ENCODE results near the gene NUDT3.
A peak's percentile ranks its signal among the peaks of the same experiment; 100 is the strongest.

Gene NUDT3

DNA sequence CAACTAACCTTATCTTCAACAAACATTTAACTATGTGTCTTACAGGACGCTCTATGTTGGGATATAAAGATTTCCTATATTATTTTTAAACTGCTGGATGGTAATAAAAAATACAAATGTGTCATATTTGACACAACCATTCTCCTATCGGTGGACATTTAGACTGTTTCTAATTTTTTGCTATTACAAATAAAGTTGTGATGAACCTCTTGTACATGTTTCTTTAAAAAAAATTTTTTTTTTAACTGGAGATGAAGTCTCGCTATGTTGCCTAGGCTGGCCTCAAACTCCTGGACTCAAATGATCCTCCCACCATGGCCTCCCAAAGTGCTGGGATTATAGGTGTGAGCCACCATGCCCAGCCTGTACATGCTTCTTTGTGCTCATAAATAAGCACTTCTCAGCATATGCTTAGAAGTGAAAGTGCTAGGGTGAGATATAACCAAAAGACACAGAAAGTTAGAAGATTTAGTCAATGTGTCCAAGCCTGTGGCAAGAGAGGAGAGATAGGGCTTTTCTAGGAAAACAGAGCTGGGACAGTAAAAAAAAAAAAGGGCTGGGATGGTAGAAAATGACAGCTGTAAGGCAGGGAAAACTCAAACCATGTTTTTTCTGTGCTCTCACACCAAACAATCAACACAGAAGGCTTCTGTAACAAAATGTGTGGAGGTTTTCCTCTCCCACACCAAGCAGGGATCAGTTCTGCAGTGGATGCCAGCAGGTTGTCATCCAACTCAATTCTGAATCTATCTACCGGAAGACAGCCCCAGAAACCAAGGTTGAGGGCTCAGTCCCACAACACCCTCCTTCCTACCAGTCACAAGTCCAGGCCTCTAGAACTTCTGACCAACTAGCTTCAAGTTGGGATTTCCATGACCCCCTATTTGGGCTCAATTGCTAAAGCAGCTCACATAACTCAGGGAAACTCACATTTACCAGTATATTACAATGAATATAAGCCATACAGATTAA is 73.7 kb downstream of the NUDT3 start:
- ATAC-seq: no peak

DNA sequence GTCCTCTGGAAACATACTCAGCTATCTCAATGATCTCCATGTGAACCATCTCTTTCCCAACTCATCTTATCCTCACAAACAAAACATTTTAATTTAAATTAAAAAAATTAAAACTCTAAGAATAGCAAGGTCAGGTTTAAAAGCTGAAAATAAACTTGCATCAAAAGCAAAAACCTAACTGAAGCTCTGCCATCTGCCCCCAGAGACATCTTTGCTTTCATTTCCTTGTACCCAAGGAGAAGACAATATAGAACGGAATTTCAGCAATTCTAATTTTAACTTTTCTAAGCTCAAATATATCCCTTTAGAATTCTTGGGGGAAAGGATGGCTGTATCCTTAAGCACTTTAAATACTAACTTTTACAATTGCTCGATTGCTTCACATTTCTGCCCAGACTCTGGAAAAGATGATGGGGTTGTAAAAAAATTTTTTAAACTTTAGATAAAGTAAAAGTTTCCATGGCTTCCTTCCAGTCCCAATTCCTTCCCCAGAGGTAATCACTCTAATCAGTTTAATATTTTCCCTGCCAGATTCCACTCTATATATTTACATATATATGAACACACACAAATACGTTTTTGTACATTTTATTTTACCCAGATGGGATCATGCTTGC is 74.5 kb downstream of the NUDT3 start:
- no peak for ATAC-seq

DNA sequence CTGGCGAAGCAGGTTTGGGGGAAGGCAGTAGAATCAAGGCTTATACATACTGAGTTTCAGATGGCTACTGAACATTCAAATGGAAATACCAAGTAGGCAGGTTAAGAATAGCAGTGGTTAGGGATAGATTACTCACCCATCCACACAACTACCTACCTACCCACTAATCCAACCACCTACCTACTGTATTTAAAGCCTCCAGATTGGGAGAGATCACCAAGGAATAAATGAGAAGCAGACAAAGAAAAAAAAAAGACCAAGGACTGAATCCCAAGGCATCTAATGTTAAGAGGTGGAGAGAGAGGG is 75.3 kb downstream of the NUDT3 start:
- ATAC-seq: peak in 1 of 2 donors; percentile 45

DNA sequence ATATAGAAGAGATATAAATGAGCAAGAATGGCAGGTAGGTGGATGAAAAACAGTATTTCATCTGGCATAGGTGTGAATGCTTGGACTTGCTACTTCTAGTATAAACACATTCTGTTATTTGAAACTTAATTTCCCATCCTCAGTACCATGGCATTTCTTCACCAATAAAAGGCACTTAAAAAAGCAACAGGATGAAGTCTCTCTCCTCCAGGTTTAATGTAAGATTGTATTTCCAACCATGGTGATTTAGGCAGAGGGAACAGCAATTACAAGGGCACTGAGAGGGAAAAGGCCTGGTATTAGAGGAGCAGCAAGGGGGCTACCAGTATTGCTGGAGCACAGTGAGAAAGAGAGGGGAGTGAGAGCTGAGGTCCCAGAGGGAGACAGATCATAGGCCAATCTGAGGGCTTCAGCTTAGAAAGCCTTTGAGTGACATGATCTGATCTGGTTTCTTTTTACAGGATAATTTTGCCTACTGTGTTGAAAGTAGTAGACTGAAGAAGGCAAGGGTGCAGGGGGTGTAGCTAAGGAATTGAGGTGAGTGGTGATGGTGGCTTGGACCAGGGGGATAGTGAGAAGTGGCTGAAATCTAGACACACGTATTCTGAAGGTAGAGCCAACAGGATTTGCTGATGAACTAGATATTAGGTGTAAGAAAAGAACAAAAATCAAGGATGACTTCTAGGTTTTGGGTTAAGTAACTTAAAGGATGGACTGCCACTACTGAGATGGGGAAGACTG is 75.9 kb downstream of the NUDT3 start:
- no peak for ATAC-seq

DNA sequence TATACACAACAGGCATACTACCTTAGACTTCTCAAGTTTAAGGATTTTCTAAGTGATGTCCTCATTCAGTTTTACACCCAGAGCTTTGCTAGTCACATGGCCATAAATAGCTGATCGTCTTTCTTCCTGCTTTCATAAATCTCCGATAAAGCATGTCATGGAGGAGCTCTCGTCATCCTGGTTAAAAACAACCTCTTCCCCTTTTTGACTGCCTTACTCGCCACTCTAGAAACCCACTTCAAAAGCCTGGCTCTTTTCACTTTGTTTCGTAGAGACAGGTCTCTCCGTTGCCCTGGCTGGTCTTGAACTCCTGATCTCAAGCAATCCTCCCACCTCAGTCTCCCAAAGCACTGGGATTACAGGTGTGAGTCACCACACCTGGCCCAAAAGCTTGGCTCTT is 76.7 kb downstream of the NUDT3 start:
- peak; percentile 36 to 46 for ATAC-seq

DNA sequence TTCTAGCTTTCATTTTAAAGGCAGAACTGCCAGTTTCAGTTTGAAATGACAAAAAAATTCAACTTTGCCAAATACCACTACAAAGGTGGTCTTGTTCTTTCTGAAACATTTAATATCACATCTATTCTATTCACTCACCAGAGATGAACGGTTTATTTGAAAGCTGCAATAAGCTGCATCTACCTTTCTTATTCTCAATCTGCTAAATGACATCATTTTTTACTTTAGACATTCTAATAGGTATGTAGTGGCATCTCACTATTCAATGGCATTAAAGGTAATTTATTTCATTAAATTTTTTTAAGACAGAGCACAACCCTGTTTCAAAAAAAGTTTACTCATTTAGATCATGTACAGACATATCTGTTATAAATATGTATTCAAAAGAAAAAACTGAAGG is 77.2 kb downstream of the NUDT3 start:
- ATAC-seq: no peak

DNA sequence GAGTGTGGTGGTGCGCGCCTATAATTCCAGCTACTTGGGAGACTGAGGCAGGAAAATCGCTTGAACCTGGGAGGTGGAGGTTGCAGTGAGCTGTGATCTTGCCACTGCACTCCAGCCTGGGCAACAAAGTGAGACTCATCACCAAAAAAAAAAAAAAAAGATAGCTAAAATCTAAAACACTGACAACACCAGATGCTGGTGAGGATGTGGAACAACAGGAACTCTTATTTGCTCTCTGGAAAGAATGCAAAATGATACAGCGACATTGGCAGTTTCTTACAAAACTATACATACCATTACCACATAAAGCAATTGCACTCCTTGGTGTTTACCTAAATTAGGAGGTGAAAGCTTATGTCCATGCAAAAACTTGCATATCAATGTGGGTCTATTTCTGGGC is 80.2 kb downstream of the NUDT3 start:
- no peak for ATAC-seq

DNA sequence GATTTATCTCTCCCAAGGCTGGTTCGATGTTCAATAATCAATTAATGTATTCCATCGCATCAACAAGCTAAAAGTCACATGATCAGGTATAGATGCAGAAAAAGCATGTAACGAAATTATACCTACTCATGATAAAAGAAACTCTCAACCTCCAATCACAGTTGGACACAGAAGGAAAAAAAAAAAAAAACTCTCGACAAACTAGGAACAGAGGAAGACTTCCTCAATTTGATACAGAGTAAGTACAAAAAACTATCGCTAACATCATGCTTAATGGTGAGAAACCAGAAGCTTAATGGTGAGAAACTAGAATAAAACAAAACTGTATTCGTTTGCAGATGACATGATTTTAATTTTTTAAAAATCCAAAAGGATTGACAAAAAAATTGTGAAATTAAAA is 81.7 kb downstream of the NUDT3 start:
- ATAC-seq: no peak

DNA sequence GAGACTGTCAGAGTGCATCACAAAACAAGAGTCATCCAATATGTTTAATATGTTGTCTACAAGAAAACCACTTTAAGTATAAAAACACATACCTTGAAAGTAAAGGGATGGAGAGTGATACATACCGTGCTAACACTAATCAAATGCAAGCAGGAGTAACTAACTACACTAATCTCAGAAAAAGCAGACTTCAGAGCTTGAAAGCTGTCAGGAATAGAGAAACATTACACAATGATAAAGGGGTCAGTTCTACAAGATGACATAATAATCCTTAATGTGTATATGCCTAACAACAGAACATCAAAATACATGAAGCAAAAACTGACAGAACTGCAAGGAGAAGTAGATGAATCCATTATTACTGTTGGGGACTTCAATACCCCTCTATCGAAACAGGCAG is 84.0 kb downstream of the NUDT3 start:
- ATAC-seq: no peak

DNA sequence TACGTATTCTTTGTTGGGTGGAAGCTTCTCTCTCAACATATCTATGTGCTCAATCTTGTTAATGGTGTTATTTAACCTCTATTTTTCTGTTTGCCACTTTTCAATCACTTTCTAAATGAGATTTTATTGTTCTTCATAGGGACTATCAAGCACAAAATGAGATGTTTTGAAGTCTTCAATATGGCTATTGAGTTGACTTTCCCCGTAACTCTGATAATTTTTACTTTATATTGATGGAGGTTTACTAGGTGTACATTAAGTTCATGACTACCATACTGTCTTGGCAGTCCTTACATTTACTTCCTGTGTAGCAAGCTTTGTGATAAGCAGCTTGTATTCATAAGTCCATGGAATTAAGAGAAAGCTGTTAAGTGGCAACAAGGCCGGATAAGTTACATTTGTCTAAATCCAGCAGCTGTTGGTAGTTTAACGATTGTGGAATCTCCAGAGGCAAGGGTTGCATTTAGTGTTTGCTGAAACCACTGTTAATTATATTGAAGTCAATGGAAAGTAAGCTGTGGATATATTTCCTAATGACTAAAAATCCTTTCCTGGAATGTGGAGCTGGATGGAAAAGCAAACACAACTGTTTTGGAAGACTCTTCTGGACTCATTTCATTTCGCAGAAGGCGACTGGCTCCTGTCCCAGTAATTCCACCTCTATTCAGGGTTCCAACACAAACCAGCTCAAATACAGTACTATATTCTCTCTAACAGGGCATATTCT is 86.3 kb downstream of the NUDT3 start:
- ATAC-seq: no peak

DNA sequence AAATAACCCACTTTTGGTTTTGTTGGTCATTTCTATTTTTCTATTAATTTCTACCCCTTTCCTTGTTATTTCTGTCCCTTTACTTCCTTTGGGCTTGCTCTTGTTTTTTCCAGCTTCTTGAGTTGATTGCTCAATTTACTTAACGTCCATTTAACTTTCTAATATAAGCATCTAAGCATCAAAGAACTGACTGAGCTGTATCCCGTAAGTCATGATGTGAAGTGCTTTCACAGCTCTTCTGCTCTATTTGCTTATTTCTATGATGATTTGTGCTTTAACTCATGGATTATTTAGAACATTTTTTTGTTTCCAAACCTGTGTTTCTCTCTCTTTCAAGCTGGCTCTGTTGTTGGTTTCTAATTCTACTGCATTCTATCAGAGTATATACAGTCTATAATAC is 87.0 kb downstream of the NUDT3 start:
- no peak for ATAC-seq

DNA sequence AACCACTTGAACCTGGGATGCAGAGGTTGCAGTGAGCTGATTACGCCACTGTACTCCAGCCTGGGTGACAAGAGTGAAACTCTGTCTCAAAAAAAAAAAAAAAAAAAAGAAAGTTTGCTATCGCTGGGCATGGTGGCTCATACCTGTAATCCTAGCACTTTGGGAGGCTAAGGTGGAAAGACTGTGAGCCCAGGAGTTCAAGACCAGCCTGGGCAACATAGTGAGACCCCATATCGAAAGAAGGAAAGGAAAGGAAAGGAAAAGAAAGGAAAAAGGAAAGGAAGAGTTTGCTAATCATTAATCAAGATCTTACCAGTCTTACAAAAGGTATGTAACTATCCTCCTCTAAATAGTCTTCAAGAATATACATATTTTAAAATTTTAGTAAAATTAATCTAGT is 88.3 kb downstream of the NUDT3 start:
- ATAC-seq: no peak

DNA sequence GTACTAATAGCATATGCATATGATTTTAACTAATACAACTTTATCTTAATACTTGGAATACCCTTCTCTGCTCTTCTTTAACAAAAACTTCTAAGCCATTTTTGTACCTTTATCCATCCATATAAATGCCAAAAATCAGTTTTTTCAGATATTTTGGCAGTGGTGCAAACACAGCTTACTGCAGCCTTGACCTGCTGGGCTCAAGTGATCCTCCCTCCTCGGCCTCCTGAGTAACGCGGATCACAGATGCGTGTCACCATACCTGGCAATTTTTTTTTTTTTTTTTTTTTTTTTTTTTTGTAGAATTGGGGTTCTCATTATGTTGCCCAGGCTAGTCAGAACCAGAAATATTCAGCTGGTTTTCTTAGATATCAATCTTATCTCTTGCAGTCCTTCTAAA is 89.5 kb downstream of the NUDT3 start:
- no peak for ATAC-seq

DNA sequence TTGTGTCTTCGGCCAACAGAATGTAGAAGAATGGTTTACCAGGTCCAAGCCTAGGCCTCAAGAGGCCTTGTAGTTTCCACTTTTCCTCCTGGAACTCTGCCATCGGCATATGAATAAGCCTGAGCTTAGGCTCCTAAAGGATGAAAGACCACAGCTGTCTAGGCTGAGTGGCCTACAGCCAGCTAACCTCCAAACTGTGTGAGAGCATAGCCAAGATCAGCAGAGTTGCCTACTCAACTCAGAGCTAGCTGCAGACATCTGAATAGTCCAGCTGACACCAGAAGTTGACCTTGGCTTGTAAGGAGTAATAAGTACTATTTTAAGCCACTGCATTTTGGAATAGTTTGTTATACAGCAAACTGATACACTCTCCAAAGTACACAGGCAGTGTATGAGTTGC is 91.1 kb downstream of the NUDT3 start:
- no peak for ATAC-seq

DNA sequence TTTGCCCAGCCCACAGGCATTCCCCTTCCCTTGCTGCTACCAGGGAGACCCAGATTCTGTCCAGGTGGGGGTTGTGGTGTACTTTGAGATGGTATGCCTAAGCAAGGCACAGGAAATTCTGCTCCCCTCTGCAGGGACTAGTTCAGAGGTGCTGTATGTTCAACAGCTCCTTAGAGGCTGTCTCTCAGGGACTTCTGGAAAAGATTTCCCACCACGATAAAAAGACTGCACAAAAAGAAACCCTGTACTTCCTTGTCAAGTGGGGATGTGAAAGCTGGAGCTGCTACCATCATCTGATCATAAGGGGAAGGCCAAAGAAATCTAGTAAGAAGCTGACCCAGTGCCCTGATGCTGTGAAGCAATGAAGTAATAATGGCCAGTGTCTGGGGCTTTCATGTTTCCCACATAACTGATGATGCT is 92.1 kb downstream of the NUDT3 start:
- no peak for ATAC-seq

DNA sequence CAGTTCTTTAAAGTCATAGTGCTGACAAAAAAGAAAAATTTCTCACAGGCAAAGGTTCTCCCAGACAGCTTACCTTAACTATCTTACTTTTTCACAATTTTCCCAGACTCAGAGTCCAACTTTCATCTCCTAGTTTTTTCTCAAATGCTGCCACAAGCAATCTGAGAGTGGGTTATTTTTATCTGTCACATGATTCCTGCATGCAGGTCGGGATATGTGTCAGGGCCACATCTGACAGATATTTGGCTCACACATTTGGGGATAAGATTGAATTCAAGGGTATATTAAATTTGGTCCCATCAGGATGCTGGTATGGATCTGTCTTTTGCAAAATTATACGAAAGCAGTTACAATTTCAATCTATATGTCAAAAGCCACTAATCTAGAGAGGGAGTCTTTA is 93.5 kb downstream of the NUDT3 start:
- ATAC-seq: no peak

DNA sequence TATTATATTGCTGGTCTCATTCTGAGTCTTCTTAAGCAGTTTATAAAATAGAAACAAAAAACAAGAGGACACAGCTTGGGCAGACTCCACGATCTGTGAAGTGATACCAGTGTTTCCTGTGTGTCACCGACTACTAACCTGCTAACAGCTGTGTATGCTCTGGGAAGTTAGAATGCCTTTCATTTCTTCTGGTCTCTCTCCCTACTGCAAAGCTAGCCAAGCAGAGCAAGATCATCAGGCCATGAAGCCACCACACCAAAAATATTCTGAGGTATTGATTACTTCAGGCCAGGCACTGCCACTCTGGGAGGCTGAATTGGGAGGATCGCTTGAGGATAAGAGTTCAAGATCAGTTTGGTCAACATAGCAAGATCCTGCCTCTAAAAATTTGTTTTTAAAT is 96.7 kb downstream of the NUDT3 start:
- ATAC-seq: peak; percentile 28 to 94

DNA sequence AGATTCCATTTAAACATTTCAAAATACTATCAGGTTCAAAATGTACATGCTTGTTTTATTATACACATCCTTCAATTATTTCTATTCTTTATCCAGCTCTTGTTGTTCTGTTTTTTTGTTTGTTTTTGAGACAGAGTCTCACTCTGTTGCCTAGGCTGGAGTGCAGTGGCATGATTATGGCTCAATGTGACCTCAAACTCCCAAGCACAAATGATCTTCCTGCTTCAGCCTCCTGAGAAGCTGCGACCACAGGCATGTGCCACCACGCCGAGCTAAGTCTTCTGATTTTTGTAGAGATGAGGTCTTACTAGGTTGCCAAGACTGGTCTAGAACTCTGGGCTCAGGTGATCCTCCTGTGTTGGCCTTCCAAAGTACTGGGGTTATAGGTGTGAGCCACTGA is 99.5 kb downstream of the NUDT3 start:
- ATAC-seq: no peak

DNA sequence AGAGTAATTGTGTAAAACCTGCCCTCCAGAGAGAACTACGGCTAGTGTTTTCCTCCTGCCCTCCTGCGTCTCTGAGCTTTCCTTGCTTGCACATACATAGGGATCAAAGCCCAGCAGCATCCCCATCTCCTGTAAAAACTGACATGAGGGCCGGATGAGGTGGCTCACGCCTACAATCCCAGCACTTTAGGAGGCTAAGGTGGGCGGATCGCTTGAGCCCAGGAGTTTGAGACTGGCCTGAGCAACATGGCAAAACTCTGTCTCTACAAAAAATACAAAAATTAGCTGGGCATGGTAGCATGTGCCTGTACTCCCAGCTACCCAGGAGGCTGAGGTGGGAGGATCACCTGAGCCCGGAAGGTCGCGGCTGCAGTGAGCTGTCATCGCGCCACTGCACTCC is 103.3 kb downstream of the NUDT3 start:
- ATAC-seq: no peak

DNA sequence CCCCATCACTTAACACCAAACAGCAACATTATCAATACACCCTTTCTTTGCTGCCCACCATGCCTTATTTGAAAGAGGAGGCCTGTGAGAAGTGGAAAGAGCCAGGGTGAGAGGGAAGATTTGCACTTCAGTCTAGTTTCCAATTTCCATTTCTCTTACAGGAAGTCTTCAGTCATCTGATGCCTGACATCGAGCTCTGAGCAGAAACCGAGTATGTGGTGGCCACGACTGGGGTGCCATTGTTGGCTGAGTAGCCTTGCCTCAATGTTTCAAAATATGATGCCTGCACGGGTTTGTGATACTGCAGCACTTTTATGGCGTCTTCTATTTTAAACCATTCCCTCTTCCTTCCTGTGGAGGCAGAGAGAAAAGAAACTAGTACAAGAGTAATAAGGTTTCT is 103.9 kb downstream of the NUDT3 start:
- no peak for ATAC-seq

DNA sequence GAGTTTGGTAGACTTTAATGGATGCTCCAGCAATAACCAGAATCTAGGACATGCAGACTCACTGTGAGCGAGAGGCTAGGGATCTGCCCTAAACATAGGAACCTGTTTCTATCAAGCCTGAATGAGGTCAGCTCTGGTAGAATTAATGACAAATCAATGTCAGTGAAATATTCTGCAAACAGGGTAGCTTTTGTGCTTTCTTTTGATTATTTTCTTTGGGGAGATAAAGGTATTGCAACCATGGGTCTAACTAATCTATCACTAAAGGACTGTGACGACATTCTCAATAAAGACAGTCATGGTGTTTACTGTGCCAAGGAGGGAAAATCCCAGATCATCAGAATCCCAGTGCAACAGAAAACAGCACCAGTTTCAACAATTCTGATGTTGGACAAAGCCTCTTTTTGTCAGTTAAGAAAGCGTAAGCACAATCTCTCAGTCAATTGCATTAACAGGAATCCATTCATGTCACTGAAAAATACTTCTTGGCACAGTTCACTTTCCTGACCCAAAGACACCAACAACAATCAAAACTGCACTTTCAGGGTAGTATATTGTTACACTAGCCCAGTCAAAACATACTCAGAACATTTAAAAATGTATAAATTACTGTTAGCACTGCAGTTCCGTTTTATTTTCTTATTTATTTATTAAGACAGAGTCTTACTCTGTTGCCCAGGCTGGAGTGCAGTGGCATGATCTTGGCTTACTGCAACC is 106.9 kb downstream of the NUDT3 start:
- no peak for ATAC-seq

Measured in activated CD4-positive, CD25-positive, alpha-beta regulatory T cell treated with anti-CD3 and anti-CD28 coated beads, Interleukin-2, amount 50 U/mL, for 24 hours (primary cell).